B cell (primary cell): ENCODE data around the gene NTN5. TPM values are rescaled to one million over a fixed set of nuclear protein-coding genes. Genes with fewer than 3 reads are reported as not detected.

Experiments
- ATAC-seq: fragments of 200-7000 bp; cut with Tn5 transposase; one replicate; pipeline ENCODE4 v1.10.0; 2021; ENCODE audit warnings: low read depth, mild to moderate bottlenecking, moderate number of reproducible peaks, moderate library complexity
- CTCF ChIA-PET: fragments of 350-600 bp; sonication (Branson Sonifier 250); formaldehyde crosslinking; loops from one replicate; lab custom pipeline; 2021; ENCODE audit warnings: antibody characterized with exemption, inconsistent platforms; lab: Charles Lee
- POLR2A ChIA-PET: fragments of 350-600 bp; sonication (Branson Sonifier 250); formaldehyde crosslinking; loops from one replicate; lab custom pipeline; 2021; ENCODE audit warnings: antibody characterized with exemption; lab: Charles Lee
- DNase-seq: peaks from one replicate; pipeline ENCODE4 v3.0.0; 2013
- H2AFZ ChIP-seq: 2 replicates; pipeline ENCODE4 v1.6.1; 2012; ENCODE audit warnings: mild to moderate bottlenecking, low read depth, low read length; ENCODE audit not compliant: insufficient read depth, poor library complexity, severe bottlenecking
- H3K27ac ChIP-seq, 2 donors: 1 replicate in 1 of 2; 2 replicates in 1 of 2; pipeline ENCODE4 v1.5.1; 2012 to 2013; ENCODE audit warnings: low read length in 2 of 2, mild to moderate bottlenecking in 2 of 2, moderate library complexity in 1 of 2
- H3K27me3 ChIP-seq, 4 experiments: fragments of 200-600 bp in 1 of 4; sonication (generic) in 1 of 4; replicated peaks in 1 of 4; 1 replicate in 2 of 4; 2 replicates in 2 of 4; pipeline versions ENCODE4 v1.6.1 to v1.7.0; 2013 to 2016; ENCODE audit warnings: low read length in 3 of 4, mild to moderate bottlenecking in 2 of 4, mixed read lengths in 1 of 4, moderate library complexity in 1 of 4; ENCODE audit not compliant: insufficient read depth in 4 of 4, control insufficient read depth in 3 of 4; ENCODE audit errors: control extremely low read depth in 1 of 4
- H3K36me3 ChIP-seq, 2 experiments: replicated peaks in 1 of 2; 1 replicate in 1 of 2; 2 replicates in 1 of 2; pipeline versions ENCODE4 v1.6.1 to v1.7.1; 2013; ENCODE audit warnings: low read length in 1 of 2; ENCODE audit not compliant: insufficient read depth in 2 of 2, control insufficient read depth in 1 of 2; ENCODE audit errors: control extremely low read depth in 1 of 2, extremely low read depth in 1 of 2
- H3K4me1 ChIP-seq, 2 donors: fragments of 200-600 bp in 1 of 2; sonication (generic) in 1 of 2; 1 replicate in 1 of 2; 2 replicates in 1 of 2; pipeline versions ENCODE4 v1.5.1 to v1.6.1; 2013 to 2017; ENCODE audit warnings: low read length in 2 of 2; ENCODE audit not compliant: control insufficient read depth in 2 of 2, insufficient read depth in 2 of 2
- H3K4me2 ChIP-seq: replicated peaks from 2 replicates; pipeline ENCODE3; 2012; ENCODE audit warnings: mild to moderate bottlenecking, low read depth, low read length; ENCODE audit not compliant: poor library complexity, severe bottlenecking
- H3K4me3 ChIP-seq, 5 experiments: fragments of 200-600 bp in 1 of 5; sonication (generic) in 1 of 5; 1 replicate in 3 of 5; 2 replicates in 2 of 5; pipeline versions ENCODE4 v1.5.1 to v1.7.0; 2011 to 2016; ENCODE audit warnings: low read length in 4 of 5, mild to moderate bottlenecking in 4 of 5, low read depth in 2 of 5, control low read depth in 1 of 5, moderate library complexity in 1 of 5; ENCODE audit not compliant: insufficient read depth in 1 of 5; ENCODE audit errors: control extremely low read depth in 1 of 5, extremely low read depth in 1 of 5
- H3K79me2 ChIP-seq: fragments of 200-600 bp; sonication (generic); one replicate; pipeline ENCODE4 v1.6.0; 2016; ENCODE audit warnings: low read length; ENCODE audit not compliant: control insufficient read depth, insufficient read depth
- H3K9ac ChIP-seq: fragments of 200-600 bp; sonication (generic); 2 replicates; pipeline ENCODE4 v1.6.1; 2017; ENCODE audit warnings: mild to moderate bottlenecking, low read length, moderate library complexity
- H3K9me3 ChIP-seq, 3 donors: one replicate each; pipeline versions ENCODE4 v1.6.1 to v1.7.1; 2013; ENCODE audit warnings: low read length in 2 of 3; ENCODE audit not compliant: control insufficient read depth in 2 of 3, insufficient read depth in 1 of 3; ENCODE audit errors: control extremely low read depth in 1 of 3
- H4K20me1 ChIP-seq: 2 replicates; pipeline ENCODE4 v1.6.0; 2012; ENCODE audit warnings: mild to moderate bottlenecking, low read length; ENCODE audit not compliant: insufficient read depth, control insufficient read depth, poor library complexity, severe bottlenecking
- H3K27ac Mint-ChIP-seq: one replicate; pipeline ENCODE4 v1.8.0; 2021; ENCODE audit warnings: mixed read lengths
- H3K27me3 Mint-ChIP-seq: one replicate; pipeline ENCODE4 v1.8.0; 2021; ENCODE audit warnings: mixed read lengths
- H3K4me1 Mint-ChIP-seq: one replicate; pipeline ENCODE4 v1.8.0; 2021; ENCODE audit warnings: mixed read lengths
- H3K4me3 Mint-ChIP-seq: one replicate; pipeline ENCODE4 v1.8.0; 2021; ENCODE audit warnings: mixed read lengths
- H3K9me3 Mint-ChIP-seq: one replicate; pipeline ENCODE4 v1.8.0; 2022; ENCODE audit warnings: mixed read lengths; ENCODE audit not compliant: insufficient read depth
- CTCF ChIP-seq: fragments of 200-600 bp; IDR thresholded peaks from one replicate; pipeline ENCODE4 v1.8.0; 2022; ENCODE audit warnings: antibody characterized with exemption, mild to moderate bottlenecking
- EZH2 ChIP-seq: IDR thresholded peaks from 2 replicates; pipeline ENCODE4 v1.6.1; 2012; ENCODE audit warnings: borderline replicate concordance, low read depth, mild to moderate bottlenecking, moderate library complexity, low read length; ENCODE audit not compliant: insufficient read depth, poor library complexity, severe bottlenecking
- WGBS: methylation state at CpG from one replicate; pipeline ENCODE4 v1.1.5; 2013; ENCODE audit warnings: missing lambda C conversion rate; ENCODE audit not compliant: insufficient coverage; 5-methylcytosine and 5-hydroxymethylcytosine counted together
- intact Hi-C: fragments of 100-400 bp; cut with micrococcal nuclease; formaldehyde crosslinking; loops from one replicate; pipeline ENCODE4 v1.10.0; 2022
- polyA plus RNA-seq: library from polyadenylated mRNA; depleted of rRNA; stranded (reverse); fragments of >200 nt; gene quantifications from 2 replicates; pipeline ENCODE4 v1.2.3, GENCODE V29; 2012
- total RNA-seq, 2 donors: library from RNA; stranded (reverse); fragments of 120-200 nt in 1 of 2; gene quantifications; 1 replicate in 1 of 2; 2 replicates in 1 of 2; pipeline versions ENCODE4 v1.2.3 to v1.2.4, GENCODE V29; 2013 to 2022

Gene NTN5
- total and polyA plus RNA-seq, 2 donors (not counting 1 experiment from before 2014, with no cell fraction given), result 1.2 to 1.8 TPM

- no peak overlapping the region for H3K27ac Mint-ChIP-seq
- CTCF ChIA-PET, result interaction anchor here (1.1 to 2.0 kb wide), 3 partner anchors 11 to 211 kb away, joined by 3 to 9 read pairs (median 3); partner anchors contain the start of gene CA11
These were observed 41.6 kb downstream of the NTN5 start for GRCh38 chr19:48631225-48631624.

More at GRCh38 chr19:48631225-48631624, 41.6 kb downstream of the NTN5 start:
- no peak overlapping the region for H3K9ac ChIP-seq
- peak overlapping the region in 1 of 2 donors; percentile 23 for H3K27ac ChIP-seq
- H3K27me3 ChIP-seq, result no peaks in the 10 kb centered on the region
- no peak for DNase-seq
- WGBS, result 100% methylated on average over 2 of the region's 3 CpGs
- peaks cover 67% of the 10 kb centered on the region for H4K20me1 ChIP-seq
- Mint-ChIP-seq H3K4me3 (no peak overlapping the region), H3K9me3 (no peaks in the 10 kb centered on the region), H3K4me1 (peaks cover 34% of the 10 kb centered on the region), H3K27me3 (no peaks in the 10 kb centered on the region)
- no peak overlapping the region for H2AFZ ChIP-seq
- intact Hi-C loops, result loop anchor here (10.0 kb wide), 2 partner anchors 484 to 844 kb away; partner anchors contain the start of genes C19orf73, FLT3LG, LIN7B and PPFIA3
- peaks cover 0 to 54% of the 10 kb centered on the region in 2 experiments for H3K36me3 ChIP-seq
- TF ChIP-seq CTCF (no peak), EZH2 (no peak)
- POLR2A ChIA-PET, result interaction anchor here (0.6 to 0.7 kb wide), 3 partner anchors 14 to 865 kb away, joined by 3 to 4 read pairs (median 3); partner anchors contain the start of gene RPS11
- ATAC-seq, result no peak
- H3K4me1 ChIP-seq, result peaks cover 22 to 26% of the 10 kb centered on the region in 2 donors
- H3K4me3 ChIP-seq, result no peak overlapping the region
- H3K79me2 ChIP-seq, result peaks cover 19% of the 10 kb centered on the region
- no peak overlapping the region for H3K4me2 ChIP-seq
- peaks cover 0 to 10% (median 0%) of the 10 kb centered on the region in 3 donors for H3K9me3 ChIP-seq
